Glutamatergic neuron (in vitro differentiated cells): ENCODE data around the gene COTL1. TPM values are rescaled to one million over a fixed set of nuclear protein-coding genes. Genes with fewer than 3 reads are reported as not detected.

ENCODE experiments used
- DNase-seq: peaks from one replicate; pipeline ENCODE4 v3.0.0; 2022
- H3K27ac Mint-ChIP-seq: one replicate; pipeline ENCODE4 v1.8.0; 2020; ENCODE audit warnings: mild to moderate bottlenecking, mixed read lengths, inconsistent platforms; ENCODE audit not compliant: unreplicated experiment
- H3K27me3 Mint-ChIP-seq: one replicate; pipeline ENCODE4 v1.8.0; 2020; ENCODE audit warnings: mild to moderate bottlenecking, moderate library complexity, mixed read lengths, inconsistent platforms; ENCODE audit not compliant: unreplicated experiment
- H3K36me3 Mint-ChIP-seq: one replicate; pipeline ENCODE4 v1.8.0; 2020; ENCODE audit warnings: mild to moderate bottlenecking, mixed read lengths, inconsistent platforms; ENCODE audit not compliant: unreplicated experiment
- H3K4me1 Mint-ChIP-seq: one replicate; pipeline ENCODE4 v1.8.0; 2020; ENCODE audit warnings: mild to moderate bottlenecking, low read depth, mixed read lengths, inconsistent platforms; ENCODE audit not compliant: unreplicated experiment
- H3K4me3 Mint-ChIP-seq: one replicate; pipeline ENCODE4 v1.8.0; 2020; ENCODE audit warnings: mild to moderate bottlenecking, mixed read lengths, inconsistent platforms; ENCODE audit not compliant: unreplicated experiment
- H3K9me3 Mint-ChIP-seq: one replicate; pipeline ENCODE4 v1.8.0; 2020; ENCODE audit warnings: mild to moderate bottlenecking, moderate library complexity, mixed read lengths, inconsistent platforms; ENCODE audit not compliant: unreplicated experiment
- CTCF ChIP-seq: fragments of 200-600 bp; sonication (generic); IDR thresholded peaks from one replicate; pipeline ENCODE4 v1.5.0; 2021; ENCODE audit not compliant: partially characterized antibody, unreplicated experiment
- total RNA-seq: library from RNA; stranded (reverse); fragmentation: NEBNext Ultra II Directional; extraction: Animal tissue kit (Norgen Biotek cat#: 25700); gene quantifications from one replicate; pipeline ENCODE4 v1.2.1, GENCODE V29; 2021; ENCODE audit not compliant: unreplicated experiment

The COTL1 gene
- total RNA-seq, 1 donor from 2014 or later, result 545 TPM

GRCh38 chr16:84662471-84662870 lies 44.6 kb upstream of the COTL1 start:
- no peak for DNase-seq
- Mint-ChIP-seq H3K9me3 (peaks cover 2% of the 10 kb centered on the region), H3K4me3 (no peak overlapping the region), H3K27ac (no peak overlapping the region), H3K4me1 (peaks cover 6% of the 10 kb centered on the region), H3K27me3 (no peaks in the 10 kb centered on the region), H3K36me3 (no peaks in the 10 kb centered on the region)
- no peak for TF ChIP-seq CTCF

- Mint-ChIP-seq H3K4me1 (peaks cover 6% of the 10 kb centered on the region), H3K27ac (no peak overlapping the region), H3K36me3 (no peaks in the 10 kb centered on the region), H3K27me3 (no peaks in the 10 kb centered on the region), H3K9me3 (peaks cover 2% of the 10 kb centered on the region), H3K4me3 (no peak overlapping the region)
- DNase-seq, result no peak
- no peak for TF ChIP-seq CTCF
Observed at GRCh38 chr16:84661418-84662060, 43.7 kb upstream of the COTL1 start.

- Mint-ChIP-seq H3K9me3 (peaks cover 2% of the 10 kb centered on the region), H3K4me1 (peaks cover 6% of the 10 kb centered on the region), H3K27me3 (no peaks in the 10 kb centered on the region), H3K27ac (no peak overlapping the region), H3K4me3 (no peak overlapping the region), H3K36me3 (no peaks in the 10 kb centered on the region)
- DNase-seq, result no peak
- no peak for TF ChIP-seq CTCF
Observed at GRCh38 chr16:84660973-84661372, 43.1 kb upstream of the COTL1 start.

- no peak for DNase-seq
- H3K27ac Mint-ChIP-seq, result no peak overlapping the region
- peaks cover 4% of the 10 kb centered on the region for H3K27me3 Mint-ChIP-seq
- H3K36me3 Mint-ChIP-seq, result no peaks in the 10 kb centered on the region
- H3K4me1 Mint-ChIP-seq, result peaks cover 6% of the 10 kb centered on the region
- peaks cover 4% of the 10 kb centered on the region for H3K9me3 Mint-ChIP-seq
- no peak for TF ChIP-seq CTCF
- H3K4me3 Mint-ChIP-seq, result no peak overlapping the region
Observed at GRCh38 chr16:84659656-84660300, 41.9 kb upstream of the COTL1 start.

GRCh38 chr16:84658690-84659089 lies 40.8 kb upstream of the COTL1 start:
- peaks cover 4% of the 10 kb centered on the region for H3K27me3 Mint-ChIP-seq
- no peak overlapping the region for H3K4me3 Mint-ChIP-seq
- H3K36me3 Mint-ChIP-seq, result no peaks in the 10 kb centered on the region
- DNase-seq, result no peak
- peaks cover 4% of the 10 kb centered on the region for H3K9me3 Mint-ChIP-seq
- H3K4me1 Mint-ChIP-seq, result peaks cover 4% of the 10 kb centered on the region
- no peak for TF ChIP-seq CTCF
- H3K27ac Mint-ChIP-seq, result no peak overlapping the region
